ENCODE data around the gene ANKRD55.

Gene ANKRD55

GRCh38 chr5:56253924-56254323 lies 20.8 kb upstream of the ANKRD55 start:
- Histone ChIP-seq H3K4me3 (ENCODE audit: low read depth, low read length) (no peak overlapping the region), H3K36me3 (ENCODE audit: control insufficient read depth in 2 of 2, insufficient read depth in 1 of 2, low read length in 2 of 2) (no peaks in the 10 kb centered on the region), H3K27ac (ENCODE audit: extremely low read depth, low read depth, low read length) (no peak overlapping the region), H3K4me1 (ENCODE audit: control insufficient read depth, insufficient read depth, low read length) (no peaks in the 10 kb centered on the region), H3K9me3 (ENCODE audit: control insufficient read depth, insufficient read depth, low read depth, low read length) (no peaks in the 10 kb centered on the region)
- POLR2A ChIA-PET = no interaction called here
- no peak for TF ChIP-seq ZNF544 (tag by site-specific recombination; IDR thresholded peaks at IDR 0.05)
- TF ChIP-seq ZNF398 (tag by site-specific recombination; IDR thresholded peaks at IDR 0.05) = no peak
- TF ChIP-seq ZNF548 (tag by site-specific recombination; IDR thresholded peaks at IDR 0.05) = no peak
- TF ChIP-seq ZNF148 (tag by site-specific recombination; IDR thresholded peaks at IDR 0.05; ENCODE audit: borderline replicate concordance) = no peak
- CTCF ChIA-PET = no interaction called here

GRCh38 chr5:56253126-56253525 lies 20.0 kb upstream of the ANKRD55 start:
- no peaks in the 10 kb centered on the region for H3K36me3 ChIP-seq (ENCODE audit: control insufficient read depth in 2 of 2, insufficient read depth in 1 of 2, low read length in 2 of 2)
- TF ChIP-seq ZNF561 (tag by site-specific recombination; IDR thresholded peaks at IDR 0.05; ENCODE audit: borderline replicate concordance) (no peak), ZNF223 (tag by site-specific recombination; IDR thresholded peaks at IDR 0.05) (no peak), ZNF10 (tag by site-specific recombination; IDR thresholded peaks at IDR 0.05) (no peak), KLF17 (tag by site-specific recombination; IDR thresholded peaks at IDR 0.05) (no peak), ZNF335 (tag by site-specific recombination; conservative IDR thresholded peaks at IDR 0.05) (no peak), ZNF645 (tag by site-specific recombination; IDR thresholded peaks at IDR 0.05) (no peak), FEZF1 (tag by site-specific recombination; IDR thresholded peaks at IDR 0.05) (no peak), ZNF175 (tag by site-specific recombination; IDR thresholded peaks at IDR 0.05) (no peak), ZNF394 (tag by site-specific recombination; IDR thresholded peaks at IDR 0.05; ENCODE audit: borderline replicate concordance) (no peak), OSR2 (tag by site-specific recombination; IDR thresholded peaks at IDR 0.05) (no peak), ZNF792 (tag by site-specific recombination; IDR thresholded peaks at IDR 0.05) (no peak)
- H3K4me3 ChIP-seq (ENCODE audit: low read depth, low read length) = no peak overlapping the region
- no peaks in the 10 kb centered on the region for H3K9me3 ChIP-seq (ENCODE audit: control insufficient read depth, insufficient read depth, low read depth, low read length)
- no peaks in the 10 kb centered on the region for H3K4me1 ChIP-seq (ENCODE audit: control insufficient read depth, insufficient read depth, low read length)
- ChIA-PET POLR2A (no interaction called here), CTCF (interaction anchor here (0.6 kb wide), 1 partner anchor 316 kb away, joined by 3 read pairs; no protein-coding TSS in a partner anchor)
- no peak overlapping the region for H3K27ac ChIP-seq (ENCODE audit: extremely low read depth, low read depth, low read length)

GRCh38 chr5:56251918-56252553 lies 18.9 kb upstream of the ANKRD55 start:
- no peak for TF ChIP-seq ZNF837 (tag by site-specific recombination; IDR thresholded peaks at IDR 0.05)
- peak; percentile 66 for TF ChIP-seq WT1 (tag by site-specific recombination; IDR thresholded peaks at IDR 0.05)
- Histone ChIP-seq H3K36me3 (ENCODE audit: control insufficient read depth in 2 of 2, insufficient read depth in 1 of 2, low read length in 2 of 2) (no peaks in the 10 kb centered on the region), H3K4me1 (ENCODE audit: control insufficient read depth, insufficient read depth, low read length) (no peaks in the 10 kb centered on the region), H3K27ac (ENCODE audit: extremely low read depth, low read depth, low read length) (no peak overlapping the region), H3K4me3 (ENCODE audit: low read depth, low read length) (no peak overlapping the region), H3K9me3 (ENCODE audit: control insufficient read depth, insufficient read depth, low read depth, low read length) (no peaks in the 10 kb centered on the region)
- ChIA-PET POLR2A (no interaction called here), CTCF (interaction anchor here (1.0 to 1.6 kb wide), 2 partner anchors 13 to 51 kb away, joined by 4 to 6 read pairs; no protein-coding TSS in a partner anchor)

All from HEK293 (cell line).